ENCODE measurements around the gene HAUS7. TPM values are rescaled to one million over a fixed set of nuclear protein-coding genes. Genes with fewer than 3 reads are reported as not detected.

HAUS7 gene
- total and polyA plus RNA-seq, 8 donors, result 1.8 to 75.3 (median 14.7) TPM

- H3K27me3 ChIP-seq, result peaks cover 0 to 5% (median 4%) of the 10 kb centered on the region in 3 donors
- H3K4me3 ChIP-seq, result no peak overlapping the region
- intact Hi-C loops (cut with DNase I; ENCODE audit: low total_unique reads), result no loop called here
- no peak for DNase-seq
- peak overlapping the region in 2 of 5 donors; percentile 46 to 51 for H3K27ac ChIP-seq
- peaks cover 0 to 16% (median 7%) of the 10 kb centered on the region in 4 donors for H3K4me1 ChIP-seq
- no peaks in the 10 kb centered on the region for H3K36me3 ChIP-seq
- H3K9me3 ChIP-seq, result no peaks in the 10 kb centered on the region
- no peak for TF ChIP-seq POLR2A (IDR thresholded peaks at IDR 0.05)
- TF ChIP-seq EP300 (IDR thresholded peaks at IDR 0.05), result no peak
- TF ChIP-seq CTCF (IDR thresholded peaks at IDR 0.05), result no peak
- no peak for TF ChIP-seq POLR2AphosphoS5 (IDR thresholded peaks at IDR 0.05)
- WGBS, 5 donors, result 63 to 71% (median 67%) methylated on average over 6 to 11 of the region's 11 CpGs
Observed at GRCh38 chrX:153477364-153477857, 7.0 kb upstream of the HAUS7 start.

GRCh38 chrX:153476666-153477363, 6.4 kb upstream of the HAUS7 start:
- Histone ChIP-seq H3K36me3 (no peaks in the 10 kb centered on the region), H3K27me3 (peaks cover 0 to 5% (median 4%) of the 10 kb centered on the region in 3 donors), H3K4me3 (no peak overlapping the region), H3K27ac (peak overlapping the region in 2 of 5 donors; percentile 46 to 51), H3K4me1 (peaks cover 0 to 16% (median 7%) of the 10 kb centered on the region in 4 donors), H3K9me3 (no peaks in the 10 kb centered on the region)
- WGBS, 5 donors, result 14 to 80% (median 70%) methylated on average over 2 to 16 of the region's 16 CpGs
- intact Hi-C loops (cut with DNase I; ENCODE audit: low total_unique reads), result no loop called here
- peak in 1 of 2 donors; percentile 77 for DNase-seq
- TF ChIP-seq EP300 (IDR thresholded peaks at IDR 0.05), result no peak
- TF ChIP-seq POLR2A (IDR thresholded peaks at IDR 0.05), result no peak
- TF ChIP-seq CTCF (IDR thresholded peaks at IDR 0.05), result no peak
- TF ChIP-seq POLR2AphosphoS5 (IDR thresholded peaks at IDR 0.05), result no peak

- Histone ChIP-seq H3K4me3 (no peak overlapping the region), H3K36me3 (no peaks in the 10 kb centered on the region), H3K9me3 (no peaks in the 10 kb centered on the region), H3K4me1 (peaks cover 0 to 16% (median 10%) of the 10 kb centered on the region in 4 donors), H3K27me3 (peaks cover 0 to 5% (median 4%) of the 10 kb centered on the region in 3 donors), H3K27ac (peak overlapping the region in 1 of 5 donors; percentile 17)
- intact Hi-C loops (cut with DNase I; ENCODE audit: low total_unique reads), result no loop called here
- 83 to 89% (median 84%) methylated on average over 10 to 11 of the region's 11 CpGs for WGBS, 5 donors
- no peak for DNase-seq
- TF ChIP-seq POLR2AphosphoS5 (IDR thresholded peaks at IDR 0.05) (no peak), CTCF (IDR thresholded peaks at IDR 0.05) (no peak), EP300 (IDR thresholded peaks at IDR 0.05) (no peak), POLR2A (IDR thresholded peaks at IDR 0.05) (no peak)
Observed at GRCh38 chrX:153475751-153476281, 5.4 kb upstream of the HAUS7 start.

- peaks cover 0 to 5% (median 4%) of the 10 kb centered on the region in 3 donors for H3K27me3 ChIP-seq
- DNase-seq, result no peak
- peak overlapping the region in 2 of 4 donors; percentile 32 to 37 for H3K4me3 ChIP-seq
- TF ChIP-seq POLR2A (IDR thresholded peaks at IDR 0.05) (no peak), EP300 (IDR thresholded peaks at IDR 0.05) (no peak), POLR2AphosphoS5 (IDR thresholded peaks at IDR 0.05) (no peak), CTCF (IDR thresholded peaks at IDR 0.05) (no peak)
- intact Hi-C loops (cut with DNase I; ENCODE audit: low total_unique reads), result no loop called here
- 76 to 93% (median 82%) methylated on average over 7 of the region's 7 CpGs for WGBS, 5 donors
- no peaks in the 10 kb centered on the region for H3K36me3 ChIP-seq
- peaks cover 0 to 17% (median 10%) of the 10 kb centered on the region in 4 donors for H3K4me1 ChIP-seq
- peak overlapping the region in 1 of 5 donors; percentile 51 for H3K27ac ChIP-seq
- H3K9me3 ChIP-seq, result no peaks in the 10 kb centered on the region
Observed at GRCh38 chrX:153475271-153475670, 4.9 kb upstream of the HAUS7 start.

All from stomach (tissue), 9 donors.